ENCODE results near the gene BOLL. TPM values are rescaled to one million over a fixed set of nuclear protein-coding genes. Genes with fewer than 3 reads are reported as not detected.

Gene BOLL
- total RNA-seq, 1 experiment from 2014 or later: not detected

GRCh38 chr2:197799068-197799467 is 13.9 kb upstream of the BOLL start:
- H3K23me2 ChIP-seq (ENCODE audit: insufficient read length, low read depth, low read length, poor library complexity, severe bottlenecking): no peaks in the 10 kb centered on the region
- no peaks in the 10 kb centered on the region for H3K9me3 ChIP-seq (ENCODE audit: control insufficient read depth, low read depth, low read length)
- H4K8ac ChIP-seq (replicated peaks; ENCODE audit: insufficient read length, low read depth, low read length): no peak overlapping the region
- H3K27ac ChIP-seq (ENCODE audit: insufficient read length, low read depth, low read length): no peak overlapping the region
- no peak overlapping the region for H3T11ph ChIP-seq (ENCODE audit: low read length)
- H2BK12ac ChIP-seq (ENCODE audit: insufficient read length, low read depth, low read length): no peak overlapping the region
- H2AFZ ChIP-seq (ENCODE audit: low read length): no peak overlapping the region
- no peaks in the 10 kb centered on the region for H3K79me1 ChIP-seq (ENCODE audit: insufficient read depth, low read depth, low read length, poor library complexity, severe bottlenecking)
- H4K20me1 ChIP-seq (ENCODE audit: control insufficient read depth, insufficient read depth, insufficient read length): no peaks in the 10 kb centered on the region
- no peak overlapping the region for H4K5ac ChIP-seq (ENCODE audit: insufficient read length, low read depth, low read length)
- no peaks in the 10 kb centered on the region for H3K4me1 ChIP-seq (ENCODE audit: insufficient read depth, low read length)
- no peak overlapping the region for H2BK5ac ChIP-seq (ENCODE audit: insufficient read length, low read length)
- H4K91ac ChIP-seq (ENCODE audit: insufficient read length, low read depth, low read length): no peak overlapping the region
- Mint-ChIP-seq H3K9me3 (peaks cover 6 to 8% of the 10 kb centered on the region in 2 experiments; a peak in 3 of 5 replicates), H3K27me3 (ENCODE audit: low read depth) (peaks cover 19% of the 10 kb centered on the region), H3K36me3 (ENCODE audit: insufficient read depth in 1 of 3, low read depth in 3 of 3) (0 out of 7 replicates have a peak, but pooled peaks cover 0 to 4% (median 0%) of the 10 kb centered on the region in 3 experiments), H3K4me1 (peaks cover 3 to 4% of the 10 kb centered on the region in 2 experiments), H3K4me3 (no peak overlapping the region), H3K27ac (no peak overlapping the region)
- no peak overlapping the region for H2AK5ac ChIP-seq (ENCODE audit: insufficient read length, low read length)
- H3K18ac ChIP-seq (ENCODE audit: insufficient read length, low read depth, low read length): no peak overlapping the region
- no peak overlapping the region for H3K56ac ChIP-seq (ENCODE audit: insufficient read length, low read depth, low read length)
- TF ChIP-seq, protein P1, sequence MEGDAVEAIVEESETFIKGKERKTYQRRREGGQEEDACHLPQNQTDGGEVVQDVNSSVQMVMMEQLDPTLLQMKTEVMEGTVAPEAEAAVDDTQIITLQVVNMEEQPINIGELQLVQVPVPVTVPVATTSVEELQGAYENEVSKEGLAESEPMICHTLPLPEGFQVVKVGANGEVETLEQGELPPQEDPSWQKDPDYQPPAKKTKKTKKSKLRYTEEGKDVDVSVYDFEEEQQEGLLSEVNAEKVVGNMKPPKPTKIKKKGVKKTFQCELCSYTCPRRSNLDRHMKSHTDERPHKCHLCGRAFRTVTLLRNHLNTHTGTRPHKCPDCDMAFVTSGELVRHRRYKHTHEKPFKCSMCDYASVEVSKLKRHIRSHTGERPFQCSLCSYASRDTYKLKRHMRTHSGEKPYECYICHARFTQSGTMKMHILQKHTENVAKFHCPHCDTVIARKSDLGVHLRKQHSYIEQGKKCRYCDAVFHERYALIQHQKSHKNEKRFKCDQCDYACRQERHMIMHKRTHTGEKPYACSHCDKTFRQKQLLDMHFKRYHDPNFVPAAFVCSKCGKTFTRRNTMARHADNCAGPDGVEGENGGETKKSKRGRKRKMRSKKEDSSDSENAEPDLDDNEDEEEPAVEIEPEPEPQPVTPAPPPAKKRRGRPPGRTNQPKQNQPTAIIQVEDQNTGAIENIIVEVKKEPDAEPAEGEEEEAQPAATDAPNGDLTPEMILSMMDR (conservative IDR thresholded peaks at IDR 0.05): no peak
- H3K27me3 ChIP-seq (ENCODE audit: insufficient read depth, low read length): no peaks in the 10 kb centered on the region; the same call in 1 of the 2 replicates
- H2BK20ac ChIP-seq (ENCODE audit: low read depth, low read length, poor library complexity, severe bottlenecking): no peak overlapping the region
- no peak overlapping the region for H2BK15ac ChIP-seq (ENCODE audit: low read depth, low read length)
- H3K9ac ChIP-seq (ENCODE audit: extremely low read depth, insufficient read length, low read length): no peak overlapping the region
- no peak overlapping the region for H2BK120ac ChIP-seq (ENCODE audit: low read depth, low read length, poor library complexity, severe bottlenecking)
- H3K14ac ChIP-seq (ENCODE audit: insufficient read depth, low read length): no peak overlapping the region
- no peak overlapping the region for H3K23ac ChIP-seq (ENCODE audit: insufficient read length, low read depth, low read length)
- DNase-seq: no peak
- WGBS (ENCODE audit: extremely low coverage, insufficient read length, low lambda C conversion rate): no CpG with 5 or more reads among the region's 3 CpGs
- no peak overlapping the region for H3K4ac ChIP-seq (ENCODE audit: low read depth, low read length)
- H3K79me2 ChIP-seq (ENCODE audit: insufficient read depth, low read length): no peaks in the 10 kb centered on the region
- H3K4me2 ChIP-seq (ENCODE audit: insufficient read depth, insufficient read length, low read length): no peak overlapping the region

Data from H9 (cell line).